ENCODE measurements around the gene MGAT4B. TPM values are rescaled to one million over a fixed set of nuclear protein-coding genes. Genes with fewer than 3 reads are reported as not detected.
A peak's percentile ranks its signal among the peaks of the same experiment; 100 is the strongest.

Gene MGAT4B
- total RNA-seq (10 to 100 TPM; 71.8 to 82.2 (median 80.9) TPM), polyA plus RNA-seq (56.7 TPM)
- long read RNA-seq, donor 1, transcript MGAT4B-201 (15 exons, 2,446 nt): major isoform, 117 of 153 reads
- long read RNA-seq, donor 1, partial matches to known transcripts: 18 of 153 reads
- long read RNA-seq, donor 1, other reads (novel, unspliced or antisense): 14 of 153 reads
- long read RNA-seq, donor 2, transcript MGAT4B-201 (15 exons, 2,446 nt): major isoform, 68 of 91 reads
- long read RNA-seq, donor 2, transcript MGAT4B-202 (14 exons, 3,027 nt): minor isoform, 5 of 91 reads
- long read RNA-seq, donor 2, partial matches to known transcripts: 7 of 91 reads
- long read RNA-seq, donor 2, other reads (novel, unspliced or antisense): 11 of 91 reads
- long read RNA-seq, donor 3, partial matches to known transcripts: 1 of 3 reads
- long read RNA-seq, donor 3, other reads (novel, unspliced or antisense): 1 of 3 reads
- long read RNA-seq, donor 4, transcript MGAT4B-201 (15 exons, 2,446 nt): major isoform, 62 of 87 reads
- long read RNA-seq, donor 4, partial matches to known transcripts: 12 of 87 reads
- long read RNA-seq, donor 4, other reads (novel, unspliced or antisense): 12 of 87 reads

DNA sequence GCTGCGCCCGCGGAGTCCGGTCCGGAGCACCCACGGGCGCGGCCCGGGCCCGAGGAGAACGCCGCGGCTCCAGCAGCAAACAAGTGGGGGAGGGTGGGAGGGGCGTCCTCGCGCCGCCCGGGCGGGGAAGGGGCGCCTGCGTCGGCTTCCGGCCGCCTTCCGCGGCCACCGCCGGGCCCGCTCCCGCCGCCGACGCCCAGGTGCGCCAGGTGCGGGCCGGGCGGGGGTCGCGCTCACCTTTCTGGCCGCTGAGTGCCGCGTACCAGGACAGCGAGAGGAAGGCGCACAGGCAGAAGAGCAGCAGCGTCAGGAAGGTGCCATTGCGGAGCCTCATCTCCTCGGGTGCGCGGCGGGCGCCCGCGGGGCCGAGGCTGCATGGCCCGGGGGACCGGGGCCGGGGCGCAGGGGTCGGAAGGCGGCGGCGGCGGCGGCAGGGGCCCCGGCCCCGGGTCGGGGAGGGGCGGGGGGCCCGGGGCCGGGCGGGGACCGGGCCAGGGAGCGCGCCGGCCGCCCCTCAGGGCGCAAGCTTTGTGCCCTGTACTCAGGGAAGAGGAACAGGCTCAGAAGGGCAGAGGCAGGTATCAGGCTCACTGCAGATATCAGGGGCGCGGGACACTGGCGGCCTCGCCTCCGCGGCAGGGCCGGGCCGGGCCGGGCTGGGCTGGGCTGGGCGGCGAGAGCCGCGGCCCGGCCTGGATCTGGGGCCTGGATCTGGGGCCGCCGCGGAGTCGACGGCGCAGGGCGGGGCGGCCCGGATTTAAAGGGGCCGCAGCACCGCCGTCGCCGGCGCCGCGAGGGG is at the start of gene MGAT4B:
MGAT4B (minus strand) TSS at position 617 of the 799 bp plus-strand sequence; CDS start at position 334, 283 bp downstream.
- under 1% methylated on average over 108 of the region's 108 CpGs for WGBS
- H3K4me3 ChIP-seq (ENCODE audit: low read length): peak within 1 kb of the TSS; percentile 82
- DNase-seq (peak; percentile 79 to 93 (median 92)), ATAC-seq (peak; percentile 83 to 91)
- peaks cover 7% of the 10 kb centered on the region for H3K4me1 ChIP-seq (ENCODE audit: control insufficient read depth, insufficient read depth, low read length)
- no peaks in the 10 kb centered on the region for H3K9me3 ChIP-seq (ENCODE audit: control insufficient read depth, low read length)
- peak within 1 kb of the TSS; percentile 90 for H3K27ac ChIP-seq (ENCODE audit: low read length)
- H3K27me3 ChIP-seq (ENCODE audit: control insufficient read depth, insufficient read depth): no peaks in the 10 kb centered on the region
- intact Hi-C loops (cut with DNase I): no loop called here

DNA sequence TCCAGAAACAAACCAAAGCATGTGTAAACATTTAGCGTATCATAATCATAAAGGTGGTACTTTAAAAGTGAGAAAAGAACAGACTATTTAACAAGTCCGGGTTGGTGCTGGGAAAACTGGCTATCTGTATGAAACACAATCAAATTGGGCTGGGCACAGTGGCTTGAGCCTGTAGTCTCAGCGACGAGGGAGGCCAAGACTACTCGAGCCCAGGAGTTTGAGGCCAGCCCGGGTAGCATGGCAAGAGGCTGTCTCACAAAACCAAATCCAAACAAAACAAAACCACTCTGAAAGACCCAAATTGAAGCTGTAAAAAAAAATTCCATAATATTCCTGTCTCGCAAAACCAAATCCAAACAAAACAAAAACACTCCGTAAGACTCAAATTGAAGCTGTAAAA is 47.7 kb upstream of the MGAT4B start:
- Histone ChIP-seq H3K4me3 (ENCODE audit: low read length) (no peak overlapping the region), H3K27me3 (ENCODE audit: control insufficient read depth, insufficient read depth) (no peaks in the 10 kb centered on the region), H3K9me3 (ENCODE audit: control insufficient read depth, low read length) (no peaks in the 10 kb centered on the region), H3K4me1 (ENCODE audit: control insufficient read depth, insufficient read depth, low read length) (no peaks in the 10 kb centered on the region), H3K27ac (ENCODE audit: low read length) (no peak overlapping the region)
- no peak for ATAC-seq
- 89% methylated on average over 8 of the region's 8 CpGs for WGBS
- intact Hi-C loops (cut with DNase I): no loop called here
- no peak for DNase-seq

DNA sequence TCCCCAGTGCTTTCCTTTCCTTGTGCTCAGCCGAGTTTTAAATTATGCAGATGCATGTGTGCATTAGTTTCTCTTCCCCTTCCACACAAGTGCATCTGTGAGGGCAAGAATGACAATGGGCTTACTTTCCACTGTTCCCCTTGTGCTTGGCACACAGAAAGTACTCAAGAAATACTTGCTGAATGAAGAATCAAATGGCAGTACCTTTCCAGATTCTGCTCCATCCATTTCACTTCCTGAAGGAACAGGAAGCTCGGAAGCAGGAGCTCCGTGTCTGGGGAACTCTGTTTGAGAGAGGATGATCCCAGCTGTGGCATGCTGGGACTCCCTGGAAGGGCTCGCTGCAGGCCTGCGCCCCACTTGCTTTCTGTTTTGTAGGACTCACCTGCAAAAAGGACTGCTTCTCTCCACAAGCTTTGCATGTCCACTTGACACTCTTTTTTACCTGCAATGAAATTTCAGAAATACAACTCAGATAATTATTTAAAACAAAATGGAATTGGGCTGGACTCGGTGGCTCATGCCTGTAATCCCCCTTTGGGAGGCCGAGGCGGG is 46.4 kb upstream of the MGAT4B start:
- intact Hi-C loops (cut with DNase I): no loop called here
- DNase-seq: no peak
- 82% methylated on average over 8 of the region's 8 CpGs for WGBS

GRCh38 chr5:179841621-179842020 is 35.0 kb upstream of the MGAT4B start:
- DNase-seq (no peak), ATAC-seq (no peak)
- no peaks in the 10 kb centered on the region for H3K27me3 ChIP-seq (ENCODE audit: control insufficient read depth, insufficient read depth)
- no peaks in the 10 kb centered on the region for H3K9me3 ChIP-seq (ENCODE audit: control insufficient read depth, low read length)
- H3K4me3 ChIP-seq (ENCODE audit: low read length): no peak overlapping the region
- no peaks in the 10 kb centered on the region for H3K4me1 ChIP-seq (ENCODE audit: control insufficient read depth, insufficient read depth, low read length)
- 97% methylated on average over 9 of the region's 9 CpGs for WGBS
- intact Hi-C loops (cut with DNase I): no loop called here
- H3K27ac ChIP-seq (ENCODE audit: low read length): no peak overlapping the region

More for the DNA sequence above, 46.4 kb upstream of the MGAT4B start:
- Histone ChIP-seq H3K9me3 (ENCODE audit: control insufficient read depth, low read length) (no peaks in the 10 kb centered on the region), H3K4me3 (ENCODE audit: low read length) (no peak overlapping the region), H3K4me1 (ENCODE audit: control insufficient read depth, insufficient read depth, low read length) (no peaks in the 10 kb centered on the region), H3K27me3 (ENCODE audit: control insufficient read depth, insufficient read depth) (no peaks in the 10 kb centered on the region), H3K27ac (ENCODE audit: low read length) (no peak overlapping the region)
- no peak for ATAC-seq

DNA sequence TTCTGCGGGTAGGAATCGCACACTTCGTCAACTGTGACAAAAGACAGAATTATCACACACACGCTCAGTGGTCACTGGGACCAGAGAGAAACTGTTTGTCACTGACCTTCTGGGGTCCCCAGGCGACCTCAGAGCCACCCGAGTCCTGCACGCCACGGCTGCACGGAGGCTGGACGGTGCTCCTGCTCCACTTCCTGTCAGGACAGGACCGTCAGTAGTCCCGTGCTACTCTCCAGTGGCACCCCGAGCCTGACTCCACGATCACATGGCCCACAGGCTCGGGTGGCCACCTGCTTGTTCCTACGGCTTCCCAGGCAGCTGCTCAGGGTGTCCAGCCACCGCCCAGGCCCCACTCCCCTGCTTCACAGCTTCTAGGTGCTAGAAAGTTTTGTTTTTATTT is 34.1 kb upstream of the MGAT4B start:
- 87% methylated on average over 17 of the region's 17 CpGs for WGBS

GRCh38 chr5:179840321-179840720 is 33.7 kb upstream of the MGAT4B start:
- WGBS: 94% methylated on average over 11 of the region's 11 CpGs
- no peak overlapping the region for H3K27ac ChIP-seq (ENCODE audit: low read length)
- DNase-seq (peak in 1 of 3 donors; percentile 15), ATAC-seq (no peak)
- H3K9me3 ChIP-seq (ENCODE audit: control insufficient read depth, low read length): no peaks in the 10 kb centered on the region
- intact Hi-C loops (cut with DNase I): no loop called here
- no peaks in the 10 kb centered on the region for H3K27me3 ChIP-seq (ENCODE audit: control insufficient read depth, insufficient read depth)
- H3K4me3 ChIP-seq (ENCODE audit: low read length): no peak overlapping the region
- H3K4me1 ChIP-seq (ENCODE audit: control insufficient read depth, insufficient read depth, low read length): no peaks in the 10 kb centered on the region

More for the DNA sequence above, 34.1 kb upstream of the MGAT4B start:
- no peak for ATAC-seq
- no peak for DNase-seq
- Histone ChIP-seq H3K27ac (ENCODE audit: low read length) (no peak overlapping the region), H3K4me3 (ENCODE audit: low read length) (no peak overlapping the region), H3K27me3 (ENCODE audit: control insufficient read depth, insufficient read depth) (no peaks in the 10 kb centered on the region), H3K4me1 (ENCODE audit: control insufficient read depth, insufficient read depth, low read length) (no peaks in the 10 kb centered on the region), H3K9me3 (ENCODE audit: control insufficient read depth, low read length) (no peaks in the 10 kb centered on the region)
- intact Hi-C loops (cut with DNase I): no loop called here

DNA sequence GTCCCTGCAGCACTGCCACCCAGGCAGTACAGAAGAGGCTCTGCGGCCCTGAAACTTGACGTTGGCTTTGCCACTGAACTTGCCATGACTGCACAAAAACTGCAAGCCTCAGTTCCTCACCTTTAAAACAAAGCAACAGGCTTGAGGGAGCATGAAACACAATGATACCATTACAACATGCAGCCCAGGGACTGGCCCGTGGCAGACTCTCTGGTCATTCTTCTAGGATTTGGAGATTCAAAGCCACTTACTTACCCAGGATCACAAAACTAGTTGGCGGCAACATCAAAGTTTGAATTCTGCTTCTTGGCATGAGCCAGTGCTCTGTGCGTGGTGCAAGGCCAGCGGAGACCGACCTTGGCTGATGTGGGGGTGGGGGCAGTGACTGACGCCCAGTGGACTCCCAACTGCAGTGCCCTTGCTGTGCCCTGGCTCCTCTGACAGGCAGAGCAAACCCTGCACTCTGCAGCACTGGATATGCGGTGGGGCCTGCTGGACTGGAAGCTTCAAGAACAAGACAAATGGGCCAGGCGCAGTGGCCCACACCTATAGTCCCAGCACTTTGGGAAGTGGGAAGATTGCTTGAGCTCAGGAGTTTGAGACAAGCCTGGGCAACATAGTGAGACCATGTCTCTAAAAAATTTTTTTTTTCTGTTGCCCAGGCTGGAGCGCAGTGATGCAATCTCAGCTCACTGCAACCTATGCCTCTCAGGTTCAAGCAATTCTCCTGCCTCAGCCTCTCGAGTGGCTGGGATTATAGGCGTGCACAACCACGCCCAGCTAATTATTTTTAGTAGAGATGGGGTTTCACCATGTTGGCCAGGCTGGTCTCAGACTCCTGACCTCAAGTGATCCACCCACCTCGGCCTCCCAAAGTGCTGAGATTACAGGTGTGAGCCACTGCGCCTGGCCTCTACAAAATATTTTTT is 32.9 kb upstream of the MGAT4B start:
- no peaks in the 10 kb centered on the region for H3K4me1 ChIP-seq (ENCODE audit: control insufficient read depth, insufficient read depth, low read length)
- intact Hi-C loops (cut with DNase I): no loop called here
- 82% methylated on average over 16 of the region's 16 CpGs for WGBS
- peak in 1 of 3 donors; percentile 59 for DNase-seq
- no peak overlapping the region for H3K4me3 ChIP-seq (ENCODE audit: low read length)
- no peaks in the 10 kb centered on the region for H3K27me3 ChIP-seq (ENCODE audit: control insufficient read depth, insufficient read depth)
- ATAC-seq: peak; percentile 39 to 50
- H3K27ac ChIP-seq (ENCODE audit: low read length): peak overlapping the region; percentile 12
- no peaks in the 10 kb centered on the region for H3K9me3 ChIP-seq (ENCODE audit: control insufficient read depth, low read length)

DNA sequence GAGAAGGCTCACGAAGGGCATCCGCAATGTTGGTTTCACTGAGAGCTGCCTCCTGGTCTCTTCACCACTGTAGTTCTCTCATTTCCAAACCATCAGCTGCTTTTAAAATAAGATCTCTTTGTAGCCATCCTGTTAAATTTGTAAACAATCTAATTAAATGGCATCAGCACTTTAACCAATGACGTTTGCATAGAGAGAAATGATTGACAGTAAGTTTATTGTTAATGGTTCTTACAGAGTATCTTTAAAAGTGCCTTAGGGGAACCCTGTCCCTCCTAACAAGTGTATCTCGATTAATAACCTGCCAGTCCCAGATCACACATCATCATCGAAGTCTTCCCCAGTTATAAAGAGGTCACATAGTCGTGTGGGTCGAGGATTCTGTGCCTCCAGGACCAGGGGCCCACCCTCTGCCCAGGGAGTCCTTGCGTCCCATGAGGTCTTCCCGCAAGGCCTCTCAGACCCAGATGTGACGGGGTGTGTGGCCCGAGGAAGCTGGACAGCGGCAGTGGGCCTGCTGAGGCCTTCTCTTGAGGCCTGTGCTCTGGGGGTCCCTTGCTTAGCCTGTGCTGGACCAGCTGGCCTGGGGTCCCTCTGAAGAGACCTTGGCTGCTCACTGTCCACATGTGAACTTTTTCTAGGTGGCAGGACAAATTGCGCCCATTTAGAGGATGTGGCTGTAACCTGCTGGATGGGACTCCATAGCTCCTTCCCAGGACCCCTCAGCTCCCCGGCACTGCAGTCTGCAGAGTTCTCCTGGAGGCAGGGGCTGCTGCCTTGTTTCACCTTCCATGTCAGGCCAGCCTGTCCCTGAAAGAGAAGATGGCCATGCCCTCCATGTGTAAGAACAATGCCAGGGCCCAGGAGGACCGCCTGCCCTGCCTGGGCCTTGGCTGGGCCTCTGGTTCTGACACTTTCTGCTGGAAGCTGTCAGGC is 30.7 kb upstream of the MGAT4B start:
- intact Hi-C loops (cut with DNase I): no loop called here
- WGBS: 83% methylated on average over 15 of the region's 15 CpGs
- H3K9me3 ChIP-seq (ENCODE audit: control insufficient read depth, low read length): no peaks in the 10 kb centered on the region
- DNase-seq (no peak), ATAC-seq (peak; percentile 7 to 17)
- H3K4me3 ChIP-seq (ENCODE audit: low read length): no peak overlapping the region
- H3K4me1 ChIP-seq (ENCODE audit: control insufficient read depth, insufficient read depth, low read length): no peaks in the 10 kb centered on the region
- no peaks in the 10 kb centered on the region for H3K27me3 ChIP-seq (ENCODE audit: control insufficient read depth, insufficient read depth)
- no peak overlapping the region for H3K27ac ChIP-seq (ENCODE audit: low read length)

DNA sequence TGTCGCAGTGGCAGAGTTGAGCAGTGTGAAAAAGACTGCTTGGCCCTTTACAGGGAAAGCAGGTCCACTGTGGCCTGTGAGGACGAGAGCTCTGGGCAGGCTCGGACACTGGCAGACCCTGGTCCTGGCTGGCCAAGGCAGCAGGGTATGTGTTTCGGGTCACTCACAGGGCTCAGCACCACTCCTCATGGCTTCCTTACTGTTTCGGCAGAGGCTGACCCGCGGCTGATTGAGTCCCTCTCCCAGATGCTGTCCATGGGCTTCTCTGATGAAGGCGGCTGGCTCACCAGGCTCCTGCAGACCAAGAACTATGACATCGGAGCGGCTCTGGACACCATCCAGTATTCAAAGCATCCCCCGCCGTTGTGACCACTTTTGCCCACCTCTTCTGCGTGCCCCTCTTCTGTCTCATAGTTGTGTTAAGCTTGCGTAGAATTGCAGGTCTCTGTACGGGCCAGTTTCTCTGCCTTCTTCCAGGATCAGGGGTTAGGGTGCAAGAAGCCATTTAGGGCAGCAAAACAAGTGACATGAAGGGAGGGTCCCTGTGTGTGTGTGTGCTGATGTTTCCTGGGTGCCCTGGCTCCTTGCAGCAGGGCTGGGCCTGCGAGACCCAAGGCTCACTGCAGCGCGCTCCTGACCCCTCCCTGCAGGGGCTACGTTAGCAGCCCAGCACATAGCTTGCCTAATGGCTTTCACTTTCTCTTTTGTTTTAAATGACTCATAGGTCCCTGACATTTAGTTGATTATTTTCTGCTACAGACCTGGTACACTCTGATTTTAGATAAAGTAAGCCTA is 29.8 kb upstream of the MGAT4B start:
- no peaks in the 10 kb centered on the region for H3K9me3 ChIP-seq (ENCODE audit: control insufficient read depth, low read length)
- H3K4me1 ChIP-seq (ENCODE audit: control insufficient read depth, insufficient read depth, low read length): no peaks in the 10 kb centered on the region
- DNase-seq (no peak), ATAC-seq (peak; percentile 27 to 44)
- intact Hi-C loops (cut with DNase I): no loop called here
- H3K27ac ChIP-seq (ENCODE audit: low read length): no peak overlapping the region
- 82% methylated on average over 19 of the region's 19 CpGs for WGBS
- no peaks in the 10 kb centered on the region for H3K27me3 ChIP-seq (ENCODE audit: control insufficient read depth, insufficient read depth)
- H3K4me3 ChIP-seq (ENCODE audit: low read length): no peak overlapping the region
